HT1080 (cell line): ENCODE data around the gene SLC16A13. TPM values are rescaled to one million over a fixed set of nuclear protein-coding genes. Genes with fewer than 3 reads are reported as not detected.
"Not testable (repeated sequence)": the region's sequence is repeated elsewhere in the genome, so short reads cannot be mapped to it uniquely, and the experiment has no call there.

ENCODE experiments used
- DNase-seq: peaks from one replicate; pipeline ENCODE4 v3.0.0-alpha.2; 2015; ENCODE audit warnings: low read depth
- polyA plus RNA-seq, 2 experiments: library from polyadenylated mRNA; depleted of rRNA; stranded (reverse); fragments of >200 nt; gene quantifications; 2 replicates each; pipeline ENCODE4 v1.2.3, GENCODE V29; 2015
- total RNA-seq: library from RNA; depleted of rRNA; stranded (reverse); fragments of >200 nt; shearing (Covaris generic); gene quantifications from 2 replicates; pipeline ENCODE4 v1.2.3, GENCODE V29; 2014; rRNA removed

Gene SLC16A13
- total RNA-seq: 0.43 TPM in 1 of 2 replicates, not detected in the other
- polyA plus RNA-seq (2015; cell fraction: cytosol; rRNA removed): 2.2 and 2.6 TPM in 2 replicates
- 6.0 and 7.3 TPM in 2 replicates for polyA plus RNA-seq (2015; cell fraction: nucleus; rRNA removed)

- peak; percentile 96 for DNase-seq
Measured at GRCh38 chr17:7035591-7036368, at the start of gene SLC16A13. Gene SLC16A13, plus strand, starts transcription at chr17:7036015. Its CDS starts 368 bp downstream, at chr17:7036383.

GRCh38 chr17:6986676-6987075 is 49.1 kb upstream of the SLC16A13 start:
- no peak for DNase-seq

GRCh38 chr17:6989779-6990178 is 46.0 kb upstream of the SLC16A13 start:
- no peak for DNase-seq

- not testable (repeated sequence) for DNase-seq
Measured at GRCh38 chr17:6993613-6994056, 42.2 kb upstream of the SLC16A13 start.

GRCh38 chr17:6994118-6994598 is 41.7 kb upstream of the SLC16A13 start:
- DNase-seq: no peak

GRCh38 chr17:6994666-6995256 is 41.1 kb upstream of the SLC16A13 start:
- no peak for DNase-seq

- DNase-seq: no peak
Measured at GRCh38 chr17:6995500-6996255, 40.1 kb upstream of the SLC16A13 start, which contains the start of gene ALOX12. Gene ALOX12, plus strand, starts transcription at chr17:6996049. Its CDS starts 69 bp downstream, at chr17:6996118.

GRCh38 chr17:6996256-6997011 is 39.4 kb upstream of the SLC16A13 start:
- no peak for DNase-seq

GRCh38 chr17:6997171-6997570 is 38.6 kb upstream of the SLC16A13 start:
- DNase-seq: no peak

GRCh38 chr17:6998855-6999508 is 36.8 kb upstream of the SLC16A13 start:
- no peak for DNase-seq

- peak; percentile 29 for DNase-seq
Measured at GRCh38 chr17:7001318-7001961, 34.4 kb upstream of the SLC16A13 start.

- DNase-seq: no peak
Measured at GRCh38 chr17:7002288-7003047, 33.3 kb upstream of the SLC16A13 start.

GRCh38 chr17:7003745-7004144 is 32.1 kb upstream of the SLC16A13 start:
- no peak for DNase-seq

- peak; percentile 66 for DNase-seq
Measured at GRCh38 chr17:7004398-7005253, 31.2 kb upstream of the SLC16A13 start.

- DNase-seq: no peak
Measured at GRCh38 chr17:7005716-7006115, 30.1 kb upstream of the SLC16A13 start.

GRCh38 chr17:7007143-7007542 is 28.7 kb upstream of the SLC16A13 start:
- DNase-seq: no peak

- no peak for DNase-seq
Measured at GRCh38 chr17:7010523-7010922, 25.3 kb upstream of the SLC16A13 start.

GRCh38 chr17:7011415-7011814 is 24.4 kb upstream of the SLC16A13 start:
- no peak for DNase-seq
